H1 (cell line): ENCODE results near the gene ADM2. TPM values are rescaled to one million over a fixed set of nuclear protein-coding genes. Genes with fewer than 3 reads are reported as not detected.
A peak's percentile ranks its signal among the peaks of the same experiment; 100 is the strongest.

Experiments used
- CTCF ChIA-PET: fragments of 300-600 bp; sonication (Branson Sonifier 250); formaldehyde crosslinking; loops from one replicate; lab custom pipeline; 2021; ENCODE audit not compliant: partially characterized antibody; lab: Charles Lee
- POLR2A ChIA-PET: fragments of 300-600 bp; sonication (Branson Sonifier 250); formaldehyde crosslinking; loops from one replicate; lab custom pipeline; 2021; ENCODE audit warnings: inconsistent platforms; ENCODE audit not compliant: partially characterized antibody; lab: Charles Lee
- DNase-seq, 2 experiments: peaks; one replicate each; pipeline versions ENCODE4 v3.0.0 to v3.0.0-alpha.2; 2010 to 2022; ENCODE audit warnings: low spot score in 2 of 2, low read depth in 1 of 2, mixed read lengths in 1 of 2
- FAIRE-seq: peaks from 2 replicates; lab custom pipeline; 2011; peaks lifted over from hg19 to GRCh38; lab: Jason Lieb, UNC
- H2AFZ ChIP-seq: 2 replicates; pipeline ENCODE4 v1.8.1; 2012; ENCODE audit warnings: low read length, inconsistent platforms
- H2AK5ac ChIP-seq: 2 replicates; pipeline ENCODE4 v1.6.1; 2013; ENCODE audit warnings: low read depth, low read length
- H2BK120ac ChIP-seq: replicated peaks from 2 replicates; pipeline ENCODE3; 2013; ENCODE audit warnings: low read depth, low read length, inconsistent platforms
- H2BK12ac ChIP-seq: 2 replicates; pipeline ENCODE4 v1.6.1; 2013; ENCODE audit warnings: low read depth, low read length
- H2BK15ac ChIP-seq: 2 replicates; pipeline ENCODE4 v1.6.1; 2013; ENCODE audit warnings: low read length
- H2BK20ac ChIP-seq: 2 replicates; pipeline ENCODE4 v1.6.1; 2013; ENCODE audit warnings: low read length
- H2BK5ac ChIP-seq: 2 replicates; pipeline ENCODE4 v1.6.1; 2013; ENCODE audit warnings: low read depth, low read length
- H3K14ac ChIP-seq: 2 replicates; pipeline ENCODE4 v1.6.1; 2013; ENCODE audit warnings: inconsistent platforms; ENCODE audit not compliant: insufficient read length
- H3K18ac ChIP-seq: 2 replicates; pipeline ENCODE4 v1.6.1; 2013; ENCODE audit warnings: low read length; ENCODE audit errors: extremely low read depth
- H3K23ac ChIP-seq: 2 replicates; pipeline ENCODE4 v1.6.1; 2013; ENCODE audit warnings: inconsistent platforms; ENCODE audit not compliant: insufficient read length
- H3K23me2 ChIP-seq: 2 replicates; pipeline ENCODE4 v1.6.1; 2013; ENCODE audit warnings: low read depth, low read length
- H3K27ac ChIP-seq: 2 replicates; pipeline ENCODE4 v1.6.1; 2011; ENCODE audit warnings: low read depth, low read length, inconsistent platforms
- H3K27me3 ChIP-seq, 4 experiments: replicated peaks in 1 of 4; 1 replicate in 1 of 4; 2 replicates in 3 of 4; pipeline versions ENCODE4 v1.6.1 to v1.8.1; 2011 to 2013; ENCODE audit warnings: low read length in 3 of 4, mild to moderate bottlenecking in 3 of 4, inconsistent platforms in 2 of 4, mixed read lengths in 2 of 4, moderate library complexity in 1 of 4; ENCODE audit not compliant: control insufficient read depth in 3 of 4, insufficient read depth in 3 of 4; ENCODE audit errors: extremely low read depth in 1 of 4
- H3K36me3 ChIP-seq, 4 experiments: 2 replicates each; pipeline versions ENCODE4 v1.6.1 to v1.8.1; 2011 to 2013; ENCODE audit warnings: mild to moderate bottlenecking in 4 of 4, low read length in 3 of 4, moderate library complexity in 2 of 4, control low read depth in 1 of 4, inconsistent platforms in 1 of 4; ENCODE audit not compliant: insufficient read depth in 4 of 4, control insufficient read depth in 2 of 4
- H3K4ac ChIP-seq: replicated peaks from 2 replicates; pipeline ENCODE3; 2013; ENCODE audit warnings: low read length, low read depth, mixed read lengths, inconsistent platforms; ENCODE audit not compliant: insufficient read length
- H3K4me1 ChIP-seq, 4 experiments: replicated peaks in 1 of 4; 1 replicate in 1 of 4; 2 replicates in 3 of 4; pipeline versions ENCODE4 v1.6.1 to v1.8.1; 2011 to 2013; ENCODE audit warnings: low read length in 3 of 4, inconsistent platforms in 2 of 4, mixed read lengths in 1 of 4; ENCODE audit not compliant: insufficient read depth in 4 of 4, control insufficient read depth in 3 of 4
- H3K4me2 ChIP-seq, 2 experiments: 2 replicates each; pipeline versions ENCODE4 v1.6.1 to v1.8.1; 2011 to 2013; ENCODE audit warnings: low read depth in 2 of 2, low read length in 2 of 2, control low read depth in 1 of 2, inconsistent platforms in 1 of 2, mild to moderate bottlenecking in 1 of 2; ENCODE audit not compliant: insufficient read depth in 1 of 2
- H3K4me3 ChIP-seq, 4 experiments: fragments of 200-600, 300-600 bp in 1 of 4; sonication (generic), shearing (Covaris generic), sonication (Bioruptor Twin) in 1 of 4; 2 replicates each; pipeline versions ENCODE4 v1.5.1 to v1.8.1; 2011 to 2016; ENCODE audit warnings: low read length in 4 of 4, low read depth in 3 of 4, control low read depth in 2 of 4, inconsistent platforms in 2 of 4, mild to moderate bottlenecking in 2 of 4, mixed read lengths in 1 of 4, moderate library complexity in 1 of 4; ENCODE audit not compliant: insufficient read depth in 2 of 4; ENCODE audit errors: extremely low read depth in 1 of 4
- H3K56ac ChIP-seq: replicated peaks from 2 replicates; pipeline ENCODE3; 2013; ENCODE audit warnings: low read depth, mild to moderate bottlenecking, mixed read lengths, low read length, inconsistent platforms; ENCODE audit not compliant: insufficient read length
- H3K79me1 ChIP-seq: 2 replicates; pipeline ENCODE4 v1.6.1; 2013; ENCODE audit warnings: low read depth, low read length, control low read depth
- H3K79me2 ChIP-seq, 2 experiments: 2 replicates each; pipeline versions ENCODE4 v1.6.1 to v1.8.1; 2012 to 2013; ENCODE audit warnings: low read length in 2 of 2, mild to moderate bottlenecking in 2 of 2, inconsistent platforms in 1 of 2; ENCODE audit not compliant: insufficient read depth in 2 of 2, control insufficient read depth in 1 of 2
- H3K9ac ChIP-seq, 4 experiments: replicated peaks in 1 of 4; 1 replicate in 1 of 4; 2 replicates in 3 of 4; pipeline versions ENCODE4 v1.6.1 to v1.8.1; 2011 to 2013; ENCODE audit warnings: low read depth in 3 of 4, low read length in 3 of 4, control low read depth in 2 of 4, mild to moderate bottlenecking in 2 of 4, moderate library complexity in 2 of 4, inconsistent platforms in 1 of 4; ENCODE audit errors: extremely low read depth in 1 of 4
- H3K9me3 ChIP-seq, 2 experiments: 2 replicates each; pipeline versions ENCODE4 v1.6.1 to v1.8.1; 2012 to 2013; ENCODE audit warnings: mild to moderate bottlenecking in 2 of 2, moderate library complexity in 2 of 2, control low read depth in 1 of 2, inconsistent platforms in 1 of 2, low read depth in 1 of 2, low read length in 1 of 2, mixed read lengths in 1 of 2; ENCODE audit not compliant: insufficient read depth in 2 of 2
- H4K20me1 ChIP-seq, 2 experiments: replicated peaks in 1 of 2; 2 replicates each; pipeline versions ENCODE3 to v1.8.1; 2011 to 2013; ENCODE audit warnings: inconsistent platforms in 2 of 2, low read length in 2 of 2, mild to moderate bottlenecking in 1 of 2; ENCODE audit not compliant: insufficient read depth in 2 of 2, control insufficient read depth in 1 of 2
- H4K5ac ChIP-seq: 2 replicates; pipeline ENCODE4 v1.6.1; 2013; ENCODE audit warnings: low read length, low read depth, mixed read lengths, inconsistent platforms; ENCODE audit not compliant: insufficient read length
- H4K8ac ChIP-seq: 2 replicates; pipeline ENCODE4 v1.8.0; 2013; ENCODE audit warnings: mild to moderate bottlenecking, moderate library complexity, low read length, inconsistent platforms; ENCODE audit not compliant: insufficient read depth; ENCODE audit errors: extremely low read depth
- H4K91ac ChIP-seq: replicated peaks from 2 replicates; pipeline ENCODE3; 2013; ENCODE audit warnings: low read length, mixed read lengths, inconsistent platforms; ENCODE audit not compliant: insufficient read length
- GABPA ChIP-seq: IDR thresholded peaks from 2 replicates; pipeline ENCODE4 v1.6.1; 2011; ENCODE audit warnings: mild to moderate bottlenecking, low read length, moderate library complexity, borderline replicate concordance; ENCODE audit not compliant: insufficient read depth
- SUZ12 ChIP-seq: fragments of 200-600 bp; sonication (generic); IDR thresholded peaks from 2 replicates; pipeline ENCODE4 v1.6.1; 2012; ENCODE audit warnings: mild to moderate bottlenecking, inconsistent platforms, low read length, moderate library complexity, mixed read lengths
- WGBS, 2 experiments: shearing (Covaris generic) in 1 of 2; methylation state at CpG; one replicate each; pipeline versions ENCODE4 v1.1.6 to v1.1.7; 2013 to 2015; ENCODE audit warnings: low lambda C conversion rate in 2 of 2, mixed read lengths in 2 of 2, inconsistent platforms in 1 of 2, low coverage in 1 of 2, missing lambda C conversion rate in 1 of 2; ENCODE audit not compliant: insufficient replicate concordance in 2 of 2, insufficient coverage in 1 of 2, insufficient read length in 1 of 2; ENCODE audit errors: extremely low coverage in 1 of 2, missing lambda C conversion rate in 1 of 2; 5-methylcytosine and 5-hydroxymethylcytosine counted together
- polyA plus RNA-seq, 7 experiments: library from polyadenylated mRNA; depleted of rRNA in 3 of 7; stranded (reverse) in 5 of 7; unstranded in 2 of 7; fragments of >200 nt in 5 of 7; fragments of 200-250 nt in 2 of 7; gene quantifications; 1 replicate in 5 of 7; 2 replicates in 1 of 7; 4 replicates in 1 of 7; pipeline versions ENCODE4 v1.2.1 to v1.2.3, GENCODE V29; 2011 to 2013; ENCODE audit warnings: missing spikeins in 2 of 7, mixed read lengths in 2 of 7
- total RNA-seq: library from RNA; stranded (reverse); fragmentation: NEBNext Ultra II Directional; extraction: Animal tissue kit (Norgen Biotek cat#: 25700); gene quantifications from 2 replicates; pipeline ENCODE4 v1.2.1, GENCODE V29; 2021

ADM2 gene
- total and polyA plus RNA-seq, 2 of the 8 experiments (the other 6 are each of a cell fraction or from before 2014, with no cell fraction given): 3.3 to 7.5 TPM

DNA sequence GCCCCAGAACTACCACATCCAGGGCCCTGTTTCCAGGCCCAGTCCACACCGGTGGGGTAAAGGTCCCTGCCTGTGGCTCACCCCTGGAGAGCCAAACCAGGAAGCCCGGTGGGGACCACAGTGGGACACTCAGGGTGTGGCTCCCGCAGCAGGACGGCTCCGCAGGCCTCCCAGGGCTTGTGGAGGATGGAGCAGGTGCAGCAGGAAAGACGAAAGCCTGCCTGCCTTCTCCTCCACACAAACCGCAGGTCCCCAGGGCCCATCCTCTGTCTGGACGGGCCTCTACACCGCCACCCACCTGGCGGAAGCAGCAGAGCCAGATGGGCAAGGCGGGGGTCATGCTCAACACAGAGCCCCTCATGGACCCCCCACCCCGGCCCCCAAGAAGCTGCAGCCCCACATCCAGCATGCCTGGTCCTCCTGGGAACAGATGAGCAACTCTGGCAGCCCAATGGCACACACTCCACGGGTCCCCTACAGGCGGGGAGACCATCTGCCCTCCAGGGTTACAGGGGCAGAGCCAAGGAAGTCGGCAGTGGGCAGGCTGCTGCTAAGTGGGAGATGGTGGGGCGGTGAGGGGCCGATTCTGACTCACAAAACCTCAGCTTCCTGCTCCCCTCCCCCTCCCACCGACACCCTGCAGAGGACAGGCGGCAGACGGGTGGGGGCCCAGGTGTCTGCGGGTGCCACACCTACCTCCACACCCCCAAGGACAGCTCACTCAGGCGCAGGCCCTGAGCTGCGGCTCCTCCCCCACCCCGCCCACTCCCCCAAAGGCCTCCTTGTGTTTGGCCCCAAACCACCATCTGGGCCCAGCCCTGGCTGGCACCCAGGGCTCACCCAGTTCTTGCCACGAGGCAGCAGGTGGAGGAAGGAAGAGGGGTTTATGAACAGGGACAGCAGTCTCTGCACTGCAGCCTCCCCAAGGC is 11.7 kb upstream of the ADM2 start:
- WGBS, 2 experiments: 62% methylated on average over 19 of the region's 25 CpGs; no CpG with 5 or more reads in 1 of the 2 experiments

More for the DNA sequence above, 11.7 kb upstream of the ADM2 start:
- H2BK12ac ChIP-seq: peak overlapping the region; percentile 39; the same call in 1 of the 2 replicates
- no peak overlapping the region for H4K5ac ChIP-seq
- H3K79me2 ChIP-seq: peaks cover 0 to 59% of the 10 kb centered on the region in 2 experiments; a peak in 3 of 4 replicates
- no peak overlapping the region; the same call in none of the 2 replicates for H3K18ac ChIP-seq
- peak overlapping the region; percentile 71; the same call in 1 of the 2 replicates for H2BK5ac ChIP-seq
- no peak overlapping the region for H3K14ac ChIP-seq
- 0 out of 2 replicates have a peak overlapping the region, but pooled peaks have one; percentile 46 for H2BK15ac ChIP-seq
- no peak overlapping the region for H2BK120ac ChIP-seq
- ChIA-PET POLR2A (interaction anchor here (0.7 to 2.8 kb wide), 9 partner anchors 10 to 162 kb away, joined by 3 to 8 read pairs (median 3); partner anchors contain the start of genes LMF2 and PLXNB2), CTCF (interaction anchor here (1.1 to 9.1 kb wide), 9 partner anchors 10 to 70 kb away, joined by 3 to 60 read pairs (median 4); no protein-coding TSS in a partner anchor)
- H4K8ac ChIP-seq: peak overlapping the region; percentile 18; the same call in 1 of the 2 replicates
- H3K4me3 ChIP-seq: no peak overlapping the region
- no peak overlapping the region for H2AFZ ChIP-seq
- H2BK20ac ChIP-seq: no peak overlapping the region
- DNase-seq: peak in 1 of 2 experiments; percentile 57
- H3K23me2 ChIP-seq: peaks cover 5% of the 10 kb centered on the region; the same call in 1 of the 2 replicates
- FAIRE-seq: no peak
- peak overlapping the region; percentile 55 for H4K91ac ChIP-seq
- peaks cover 0 to 22% (median 13%) of the 10 kb centered on the region in 4 experiments; a peak in 6 of 7 replicates for H3K4me1 ChIP-seq
- no peak overlapping the region; the same call in 1 of the 2 replicates for H3K27ac ChIP-seq
- no peak overlapping the region for H3K23ac ChIP-seq
- peak; percentile 19; the same call in 1 of the 2 replicates for TF ChIP-seq GABPA
- no peak for TF ChIP-seq SUZ12
- H3K9me3 ChIP-seq: no peaks in the 10 kb centered on the region
- peaks cover 34% of the 10 kb centered on the region for H3K79me1 ChIP-seq
- no peaks in the 10 kb centered on the region; a peak in 1 of 7 replicates for H3K27me3 ChIP-seq
- H3K4ac ChIP-seq: peak overlapping the region; percentile 78
- H3K4me2 ChIP-seq: peak overlapping the region in 1 of 2 experiments; percentile 47; a peak in 1 of 4 replicates
- H3K36me3 ChIP-seq: peaks cover 15 to 28% (median 25%) of the 10 kb centered on the region in 4 experiments
- H2AK5ac ChIP-seq: no peak overlapping the region
- H4K20me1 ChIP-seq: peaks cover 41 to 64% of the 10 kb centered on the region in 2 experiments
- no peak overlapping the region for H3K56ac ChIP-seq
- no peak overlapping the region for H3K9ac ChIP-seq
